GM18508 (cell line): ENCODE results near the gene ZFPM1.

ENCODE experiments used
- ATAC-seq: cut with Tn5 transposase; IDR thresholded peaks from one replicate; pipeline ENCODE4 v1.9.1; 2021; ENCODE audit warnings: moderate number of reproducible peaks; ENCODE audit not compliant: insufficient read depth, unreplicated experiment

The ZFPM1 gene

GRCh38 chr16:88553739-88554138 is 100.7 kb downstream of the ZFPM1 start:
- ATAC-seq, result no peak

- no peak for ATAC-seq
These were observed 101.7 kb downstream of the ZFPM1 start for GRCh38 chr16:88554711-88555264.

- ATAC-seq, result no peak
These were observed 103.4 kb downstream of the ZFPM1 start for GRCh38 chr16:88556294-88556988.

- no peak for ATAC-seq
These were observed 105.7 kb downstream of the ZFPM1 start for GRCh38 chr16:88558457-88559442.

- ATAC-seq, result no peak
These were observed 107.8 kb downstream of the ZFPM1 start for GRCh38 chr16:88560714-88561484.

- ATAC-seq, result no peak
These were observed 108.6 kb downstream of the ZFPM1 start for GRCh38 chr16:88561485-88562359.

GRCh38 chr16:88566158-88566557 is 113.1 kb downstream of the ZFPM1 start:
- ATAC-seq, result no peak

- no peak for ATAC-seq
These were observed 115.9 kb downstream of the ZFPM1 start for GRCh38 chr16:88568710-88569613.

GRCh38 chr16:88569614-88569984 is 116.5 kb downstream of the ZFPM1 start:
- no peak for ATAC-seq

- ATAC-seq, result no peak
These were observed 117.1 kb downstream of the ZFPM1 start, which contains the start of gene ZC3H18 for GRCh38 chr16:88569985-88570690. ZC3H18 (plus strand) TSS chr16:88570403; CDS start chr16:88577124, 6,721 bp downstream.

- ATAC-seq, result no peak
These were observed 117.6 kb downstream of the ZFPM1 start for GRCh38 chr16:88570691-88571092.

GRCh38 chr16:88575251-88575650 is 122.2 kb downstream of the ZFPM1 start:
- no peak for ATAC-seq

- no peak for ATAC-seq
These were observed 123.2 kb downstream of the ZFPM1 start for GRCh38 chr16:88576307-88576706.

GRCh38 chr16:88577166-88577565 is 124.1 kb downstream of the ZFPM1 start:
- ATAC-seq, result no peak

GRCh38 chr16:88578446-88579313 is 125.6 kb downstream of the ZFPM1 start:
- no peak for ATAC-seq

GRCh38 chr16:88580371-88580770 is 127.3 kb downstream of the ZFPM1 start:
- no peak for ATAC-seq

GRCh38 chr16:88581033-88581432 is 128.0 kb downstream of the ZFPM1 start:
- no peak for ATAC-seq
